IPS DF 19.7 (cell line): ENCODE data around the gene DNAAF3.
"Not testable (repeated sequence)": the region's sequence is repeated elsewhere in the genome, so short reads cannot be mapped to it uniquely, and the experiment has no call there.

Experiments used
- DNase-seq: peaks from one replicate; pipeline ENCODE4 v3.0.0-alpha.2; 2013; ENCODE audit warnings: low read depth, low spot score

DNAAF3 gene

DNA sequence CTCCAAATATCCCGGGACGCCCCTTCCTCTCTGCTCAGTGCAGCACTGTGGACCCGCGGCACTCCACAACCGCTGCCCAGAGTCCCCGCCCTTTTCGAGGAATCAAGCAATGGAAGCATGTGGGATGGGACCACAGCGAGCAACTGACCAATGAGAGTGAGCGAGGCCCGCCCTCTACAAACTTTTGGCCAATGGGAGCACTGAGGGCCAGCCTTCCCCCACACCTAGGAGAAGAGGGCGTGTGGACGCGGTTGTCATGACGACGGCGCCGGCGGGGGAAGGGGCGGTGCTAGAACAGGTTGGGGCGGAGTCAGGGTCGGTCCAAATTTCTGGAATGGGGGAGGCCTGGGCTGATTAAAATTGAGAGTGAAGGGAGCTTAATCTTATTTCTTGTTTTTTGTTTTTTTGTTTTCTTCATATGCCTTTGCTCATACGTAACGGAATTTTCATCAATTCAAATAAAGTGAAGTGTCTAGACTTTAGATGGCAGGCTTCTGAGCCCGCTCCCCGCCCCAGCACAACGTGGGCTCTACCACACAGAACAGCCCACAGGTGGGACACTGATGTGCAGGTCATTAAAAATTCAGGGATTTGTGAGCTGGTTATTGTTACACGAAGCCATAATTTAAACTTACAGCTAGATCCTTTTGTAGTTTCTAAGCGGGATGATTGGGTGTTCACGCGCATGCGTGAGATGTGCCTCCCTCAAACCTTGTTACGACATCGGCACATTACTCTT, at the start of gene DNAAF3:
TSS of gene DNAAF3 (minus strand) at position 84 of the 739 bp plus-strand sequence. CDS start 200 bp downstream, outside the sequence.
- DNase-seq, result peak; percentile 94

DNA sequence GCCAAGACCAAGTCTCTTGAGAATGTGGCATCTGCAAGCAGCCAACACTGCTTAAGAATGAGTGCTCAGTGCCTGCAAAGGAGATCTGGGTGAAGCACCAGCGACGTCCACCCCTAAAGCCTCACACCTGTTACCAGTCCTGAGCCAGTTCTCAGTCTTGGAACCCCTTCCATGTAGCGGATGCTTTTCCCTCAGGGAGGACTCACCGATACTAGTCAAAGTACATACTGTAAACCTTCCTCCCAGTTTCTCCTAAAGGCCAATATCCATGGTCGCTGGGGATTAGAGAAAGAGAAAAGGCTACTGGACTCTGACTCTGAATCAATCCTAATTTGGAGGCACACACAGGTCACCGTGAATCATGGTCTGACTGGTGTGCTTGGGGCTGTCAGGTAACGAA, 47.1 kb upstream of the DNAAF3 start:
- no peak for DNase-seq

DNA sequence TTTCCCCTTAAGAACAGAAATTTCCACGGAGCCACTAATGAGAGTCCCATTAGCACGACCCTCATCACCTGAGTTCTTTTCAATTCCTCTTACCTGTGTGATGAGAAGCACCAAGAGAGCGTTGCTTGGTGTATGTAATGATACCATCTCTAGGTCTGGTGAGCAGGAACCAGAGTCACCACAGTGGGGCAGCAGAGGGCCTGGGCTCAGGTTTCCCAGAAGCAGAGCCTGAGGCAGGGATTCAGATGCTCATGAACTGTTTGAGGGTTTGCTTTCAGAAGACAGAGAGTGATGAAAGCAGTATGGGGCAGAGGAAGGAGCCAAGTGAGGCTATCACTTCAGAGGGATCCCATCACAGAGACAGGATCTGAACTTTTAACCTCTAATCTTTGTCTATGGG, 46.0 kb upstream of the DNAAF3 start:
- no peak for DNase-seq

DNA sequence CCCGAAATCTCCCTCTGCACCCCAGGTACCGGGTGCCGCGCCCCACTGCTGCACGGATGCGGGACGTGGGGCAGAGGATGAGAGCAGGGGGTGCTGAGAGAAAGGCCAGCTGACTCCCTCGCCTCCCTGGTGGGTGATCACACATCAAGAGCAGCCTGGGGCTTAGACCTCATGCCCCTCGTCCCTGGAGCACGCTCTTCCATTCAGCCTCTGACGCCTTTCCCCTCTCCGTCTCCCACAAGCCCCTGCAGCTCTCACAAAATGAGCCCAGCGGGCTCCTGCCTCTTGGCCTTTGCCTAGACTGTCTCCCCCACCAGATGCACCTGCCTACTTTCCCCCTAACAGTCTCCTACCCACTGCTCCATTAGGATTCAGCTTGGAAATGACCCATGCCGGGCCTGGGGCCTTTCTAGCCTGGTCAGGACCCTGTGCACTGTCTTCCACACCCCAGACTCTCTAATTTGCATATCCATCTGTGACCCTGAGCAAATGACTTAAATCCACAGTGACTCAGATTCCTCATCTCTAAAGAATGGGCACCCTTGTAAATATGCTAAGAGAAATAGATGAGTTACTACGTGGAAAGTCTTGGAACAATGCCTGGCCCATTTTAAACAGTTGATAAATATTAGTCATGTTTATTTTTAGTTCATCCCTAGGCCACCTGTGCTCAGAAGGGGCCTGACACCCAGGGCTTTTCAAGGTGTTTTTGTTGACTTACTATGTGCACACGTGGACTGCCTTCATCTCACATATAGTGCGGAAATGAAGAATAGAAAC, 43.5 kb upstream of the DNAAF3 start:
- no peak for DNase-seq

DNA sequence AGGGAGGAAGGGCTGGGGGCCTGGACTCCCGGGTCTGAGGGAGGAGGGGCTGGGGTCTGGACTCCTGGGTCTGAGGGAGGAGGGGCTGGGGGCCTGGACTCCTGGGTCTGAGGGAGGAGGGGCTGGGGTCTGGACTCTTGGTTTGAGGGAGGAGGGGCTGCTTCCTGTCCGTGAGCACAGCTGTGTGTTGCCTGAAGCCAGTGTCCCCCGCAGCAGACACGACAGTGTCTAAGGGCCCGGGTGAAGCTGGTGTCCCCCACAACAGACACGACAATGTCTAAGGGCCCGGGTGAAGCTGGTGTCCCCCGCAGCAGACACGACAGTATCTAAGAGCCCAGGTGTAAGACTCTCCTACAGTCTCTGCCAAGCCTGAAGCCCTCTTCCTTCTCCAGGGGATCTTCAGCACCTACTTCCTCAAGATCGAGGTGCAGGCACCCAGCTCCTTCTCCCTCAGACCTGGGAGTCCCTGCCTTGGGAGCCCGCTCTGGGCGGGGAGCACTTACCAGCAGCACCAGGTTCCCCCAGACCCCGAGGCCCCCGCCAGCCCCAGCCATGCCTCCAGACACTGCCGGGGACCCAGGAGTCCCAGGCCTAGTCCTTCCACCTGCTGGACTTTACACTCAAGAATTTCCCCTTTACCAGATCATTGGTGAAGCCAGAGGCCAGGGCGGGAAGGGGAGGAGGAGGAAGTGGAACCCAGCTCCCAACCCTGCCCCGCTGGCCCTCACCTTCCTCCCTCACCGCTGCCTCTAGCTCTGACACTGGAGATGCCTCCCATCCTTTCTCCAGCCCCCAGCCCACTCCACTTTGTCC, 42.7 kb upstream of the DNAAF3 start, which contains the start of gene PTPRH:
TSS of gene PTPRH (minus strand) at position 622 of the 813 bp plus-strand sequence. CDS start at position 554, 68 bp downstream.
- DNase-seq, result no peak

DNA sequence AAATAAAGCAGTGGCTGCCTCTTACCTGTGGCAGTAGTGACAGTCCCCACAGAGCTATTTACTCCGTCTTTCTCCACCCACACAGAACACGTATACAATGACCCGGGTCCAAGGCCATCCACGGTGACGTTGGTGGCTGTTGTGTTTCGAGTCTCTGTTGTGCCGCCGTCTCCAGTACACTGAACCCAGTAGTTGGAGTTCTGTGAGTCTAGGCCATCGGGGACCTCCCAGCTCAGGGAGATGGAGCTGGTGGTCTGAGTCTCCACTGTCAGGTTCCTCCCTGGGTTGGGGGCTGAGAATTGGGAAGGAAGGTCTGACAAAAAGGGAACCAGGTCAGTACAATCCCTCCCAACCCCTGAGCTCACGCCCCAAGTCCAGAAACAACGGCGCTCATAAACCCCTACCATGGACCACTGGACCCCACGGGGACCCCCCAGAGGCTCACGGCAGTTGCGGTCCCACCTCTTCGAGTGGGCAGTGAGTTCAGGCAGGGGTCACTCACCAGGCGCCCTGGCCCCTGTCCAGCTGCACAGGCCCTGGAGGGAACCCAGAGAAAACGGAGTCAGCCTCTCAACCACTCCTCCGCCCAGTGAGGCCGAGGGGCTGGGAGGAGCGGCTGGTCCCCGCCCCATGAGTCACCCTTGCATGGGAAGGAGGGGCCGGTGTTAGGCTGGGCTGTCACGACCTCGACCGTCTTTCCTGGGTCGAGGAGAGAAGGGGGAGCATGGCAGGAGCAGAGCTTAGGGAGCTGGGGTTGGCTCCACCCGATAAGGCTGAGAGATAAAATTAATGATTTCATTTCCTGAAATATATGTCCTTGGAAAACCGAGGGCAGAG, 40.5 kb upstream of the DNAAF3 start:
- DNase-seq, result no peak

DNA sequence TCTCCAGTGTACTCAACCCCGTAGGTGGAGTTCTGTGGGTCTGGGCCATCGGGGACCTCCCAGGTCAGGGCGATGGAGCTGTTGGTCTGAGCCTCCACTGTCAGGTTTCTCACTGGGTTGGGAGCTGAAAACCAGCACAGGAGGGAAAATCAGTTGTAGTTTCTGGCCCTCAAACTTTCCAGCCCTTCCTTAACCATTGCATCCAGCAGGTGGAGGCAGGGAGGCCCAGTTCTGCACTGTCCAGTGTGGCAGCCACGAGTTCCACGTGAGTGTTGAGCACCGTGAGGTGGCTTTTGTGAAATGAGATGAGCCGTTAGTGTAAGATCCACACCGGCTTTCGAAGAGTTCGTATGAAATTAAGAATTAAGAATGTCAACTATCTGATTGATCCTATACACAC, 35.8 kb upstream of the DNAAF3 start:
- not testable (repeated sequence) for DNase-seq

DNA sequence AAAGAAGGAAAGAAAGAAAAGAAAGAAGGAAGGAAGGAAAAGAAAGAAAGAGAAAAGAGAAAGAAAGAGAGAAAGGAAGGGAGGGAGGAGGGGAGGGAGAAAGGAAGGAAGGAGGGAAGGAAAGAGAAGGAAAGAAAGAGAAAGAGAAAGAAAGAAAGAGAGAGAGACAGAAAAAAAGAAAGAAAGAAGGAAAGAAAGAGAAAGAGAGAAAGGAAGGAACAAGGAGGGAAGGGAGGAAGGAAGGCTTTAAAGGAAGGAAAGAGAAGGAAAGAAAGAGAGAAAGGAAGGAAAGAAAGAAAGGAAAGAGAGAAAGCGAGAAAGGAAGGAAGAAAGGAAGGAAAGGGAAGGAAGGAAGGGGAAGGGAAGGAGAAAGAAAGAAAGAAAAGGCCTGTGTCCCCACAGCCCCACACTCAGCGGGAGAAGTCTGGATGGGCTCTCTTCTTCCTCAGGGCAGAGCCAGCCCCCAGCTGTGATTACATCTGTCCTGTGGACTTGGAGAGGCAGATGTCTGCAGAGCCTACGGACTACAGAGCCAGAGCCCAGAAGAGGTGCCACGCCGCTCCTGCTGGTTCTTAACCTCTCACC, 33.3 kb upstream of the DNAAF3 start:
- no peak for DNase-seq

DNA sequence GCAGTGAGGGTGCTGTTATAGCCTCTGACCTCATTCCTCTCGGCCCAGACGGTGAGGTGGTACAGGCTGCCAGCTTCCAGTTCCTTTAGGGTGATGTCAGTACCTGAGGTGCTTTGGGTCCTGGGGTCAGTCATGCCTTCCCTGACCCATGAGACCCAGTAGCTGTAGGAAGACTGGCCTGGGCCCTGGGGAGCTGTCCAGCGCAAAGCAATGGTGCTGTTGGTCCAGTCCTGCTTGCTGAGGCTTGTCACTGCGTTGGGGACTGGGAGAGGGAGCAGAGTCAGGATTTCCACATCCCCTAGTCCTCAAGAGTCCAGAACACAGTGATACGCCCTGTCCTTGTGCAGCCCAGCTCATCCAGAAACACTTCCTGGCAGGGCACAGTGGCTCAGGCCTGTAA, 32.2 kb upstream of the DNAAF3 start:
- DNase-seq, result no peak

DNA sequence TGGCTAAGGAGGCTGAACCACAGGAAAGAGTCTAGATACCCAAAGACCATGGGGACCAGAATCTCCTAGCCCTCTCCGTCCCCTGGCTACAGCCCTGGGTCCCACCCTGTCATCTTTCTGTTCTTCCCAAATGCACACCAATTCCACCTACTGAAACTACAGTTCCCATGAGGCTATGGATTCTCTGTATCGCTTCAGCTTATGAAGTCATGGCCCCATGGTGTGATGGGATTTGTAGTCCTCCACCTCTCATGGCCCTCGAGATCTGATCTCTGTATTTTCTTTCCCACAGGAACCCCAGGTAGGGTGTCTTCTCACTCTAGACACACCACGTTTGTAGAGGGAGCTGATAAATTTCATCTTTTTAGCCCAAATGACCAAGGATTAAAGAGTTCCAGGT, 31.1 kb upstream of the DNAAF3 start:
- DNase-seq, result no peak

DNA sequence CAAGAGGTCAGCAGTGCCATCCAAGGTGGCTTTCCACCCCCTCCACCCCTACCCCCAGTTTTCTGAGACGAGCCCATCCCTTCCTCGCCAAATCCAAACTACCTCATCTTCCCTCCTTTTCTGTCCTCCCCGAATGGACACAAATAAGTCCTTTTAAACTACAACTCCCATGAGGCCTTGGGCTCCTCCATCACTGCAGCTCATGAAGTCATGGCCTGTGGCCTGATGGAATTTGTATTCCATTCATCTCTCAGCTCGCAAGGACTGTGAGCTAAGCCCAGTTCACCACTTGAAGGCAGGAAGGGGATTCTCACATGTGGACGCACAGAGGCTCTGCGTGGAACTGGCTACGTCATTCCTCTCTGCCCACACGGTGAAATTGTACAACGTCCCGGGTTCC, 30.4 kb upstream of the DNAAF3 start:
- no peak for DNase-seq

DNA sequence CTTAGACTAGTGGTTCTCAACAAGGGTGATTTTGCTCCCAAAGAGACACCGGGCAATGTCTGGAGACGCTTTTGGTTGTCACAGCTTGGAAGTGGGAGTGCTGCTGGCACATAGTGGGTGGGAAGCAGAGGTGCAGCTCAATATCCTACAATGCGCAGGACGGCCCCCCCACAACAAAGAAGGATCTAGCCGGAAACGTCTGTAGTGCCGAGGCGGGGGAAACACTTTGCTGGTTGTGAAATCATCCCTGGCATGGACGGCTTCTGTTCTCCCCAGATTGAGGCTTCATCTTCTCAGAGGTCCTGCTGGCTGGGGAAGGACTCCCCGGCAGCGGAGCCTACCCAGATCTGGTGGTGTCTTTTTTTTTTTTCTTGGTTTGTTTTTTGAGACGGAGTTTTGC, 27.1 kb upstream of the DNAAF3 start:
- DNase-seq, result no peak

DNA sequence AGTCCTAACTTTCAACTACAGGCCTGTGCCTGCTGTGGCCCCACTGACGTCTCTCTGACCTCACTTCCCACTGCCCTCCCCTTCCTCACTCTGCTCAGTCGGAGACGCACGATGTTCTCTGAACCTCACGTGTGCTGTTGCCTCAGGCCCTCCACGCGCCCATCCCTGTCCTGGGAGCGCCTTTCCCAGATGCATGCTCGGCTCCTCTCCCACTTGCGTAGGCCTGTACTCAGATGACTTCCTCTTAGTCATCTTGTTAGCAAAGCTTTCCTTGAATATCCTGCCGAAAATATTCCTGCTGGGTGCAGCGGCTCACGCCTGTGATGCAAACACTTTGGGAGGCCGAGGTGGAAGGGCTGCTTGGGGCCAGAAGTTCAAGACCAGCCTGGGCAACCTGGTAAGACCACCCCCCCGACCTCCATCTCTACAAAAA, 23.0 kb upstream of the DNAAF3 start:
- DNase-seq, result no peak

DNA sequence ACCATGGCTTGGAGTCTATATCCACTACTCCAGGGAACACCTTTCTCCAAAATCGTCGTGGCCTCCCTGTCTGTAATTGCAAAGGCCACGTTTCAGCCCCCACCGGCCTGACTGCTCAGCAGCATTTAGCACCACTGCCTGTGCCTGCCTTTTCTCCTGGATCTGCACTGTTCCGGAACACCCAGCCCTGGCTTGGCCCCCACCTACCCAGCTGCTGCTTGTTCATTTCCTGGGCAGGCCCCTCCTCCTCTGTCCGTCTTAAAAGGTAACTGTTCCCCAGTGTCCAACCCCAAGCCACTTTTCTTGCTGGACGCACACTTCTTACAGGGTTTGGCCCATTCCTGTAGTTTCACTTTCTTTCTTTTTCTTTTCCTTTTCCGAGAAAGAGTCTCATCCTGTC, 22.2 kb upstream of the DNAAF3 start:
- DNase-seq, result no peak

DNA sequence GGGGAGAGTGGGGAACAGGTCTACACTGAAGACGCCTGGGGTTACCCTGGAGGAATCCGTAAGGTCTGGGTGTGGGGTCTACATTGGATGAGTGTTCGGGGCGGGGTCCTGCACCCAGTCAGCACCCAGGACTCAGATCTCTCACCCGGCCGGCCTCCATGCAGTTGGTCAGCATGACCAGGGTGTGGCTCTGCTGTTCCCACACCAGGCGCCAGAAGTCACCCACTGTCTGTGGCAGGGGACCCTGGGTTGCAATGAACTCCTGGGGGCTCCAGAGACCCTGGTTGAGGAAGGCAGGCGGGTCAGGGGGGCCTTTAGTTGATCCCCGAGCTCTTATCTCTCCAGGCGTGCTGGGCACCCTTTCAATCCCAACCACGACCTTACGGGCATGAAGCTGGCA, 19.7 kb upstream of the DNAAF3 start:
- DNase-seq, result no peak

DNA sequence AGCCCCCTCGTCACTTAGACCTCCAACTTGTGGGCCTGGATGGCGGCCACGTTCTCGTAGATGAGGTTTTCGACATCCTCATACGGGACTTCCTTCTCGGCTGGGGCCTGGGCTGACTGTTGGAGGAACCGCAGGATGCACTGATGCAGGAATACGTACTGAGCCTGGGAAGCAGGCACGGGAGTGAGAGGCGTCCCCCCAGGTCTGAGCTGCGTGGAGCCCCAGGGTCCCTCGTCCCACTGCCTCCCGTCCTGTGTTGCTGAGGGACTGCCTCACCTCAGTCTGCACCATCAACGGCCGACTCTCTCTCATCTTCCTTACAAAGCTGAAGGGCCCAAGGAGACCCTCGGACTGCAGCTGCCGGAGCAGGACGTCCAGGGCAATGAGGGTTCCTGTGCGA, 15.3 kb upstream of the DNAAF3 start:
- no peak for DNase-seq

DNA sequence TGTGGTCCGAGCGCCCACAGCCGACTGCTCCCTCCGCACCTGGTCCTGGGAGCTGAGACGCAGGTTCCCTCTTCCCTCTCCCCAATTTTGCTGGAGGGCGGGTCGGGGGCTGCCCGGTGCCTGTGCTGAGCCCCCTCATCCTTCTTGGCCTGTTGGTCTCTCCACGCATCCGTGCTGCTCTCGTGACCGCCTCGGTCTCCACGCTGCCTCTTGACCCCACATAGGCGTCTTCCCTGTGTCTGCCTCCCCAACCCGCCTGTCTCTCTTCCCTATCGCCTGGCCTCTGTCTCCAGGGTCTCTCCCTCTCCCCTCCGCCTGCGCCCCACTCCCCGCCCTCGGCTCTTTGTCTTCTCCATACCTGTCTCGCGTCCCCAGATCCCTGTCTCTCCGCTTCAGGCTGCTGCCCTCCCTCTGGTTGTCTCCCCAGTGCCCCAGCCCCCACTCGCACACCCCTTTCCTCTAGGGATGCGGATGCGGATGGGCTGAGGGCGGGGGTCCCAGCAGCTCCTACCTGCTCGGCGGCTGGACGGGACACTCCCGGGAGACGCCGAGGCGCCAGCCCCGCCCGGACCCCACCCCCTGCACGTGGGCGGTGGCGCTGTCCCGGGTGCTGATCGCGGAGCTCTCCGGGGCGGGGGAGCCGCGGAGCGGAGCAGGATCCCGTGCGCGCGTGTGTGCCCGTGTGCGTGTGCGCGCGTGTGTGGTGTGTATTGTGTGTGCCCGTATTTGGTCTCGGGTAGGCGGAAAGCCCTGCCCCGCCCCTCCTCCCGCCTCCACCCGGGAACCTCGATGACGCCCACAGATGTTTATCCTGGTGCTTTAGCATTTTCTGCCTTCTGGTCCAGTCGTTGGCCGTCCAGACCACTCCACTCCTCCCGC, 13.4 kb upstream of the DNAAF3 start, which contains the start of gene SYT5:
TSS of gene SYT5 (minus strand) at position 684 of the 879 bp plus-strand sequence. CDS start 1,248 bp downstream, outside the sequence.
- no peak for DNase-seq

DNA sequence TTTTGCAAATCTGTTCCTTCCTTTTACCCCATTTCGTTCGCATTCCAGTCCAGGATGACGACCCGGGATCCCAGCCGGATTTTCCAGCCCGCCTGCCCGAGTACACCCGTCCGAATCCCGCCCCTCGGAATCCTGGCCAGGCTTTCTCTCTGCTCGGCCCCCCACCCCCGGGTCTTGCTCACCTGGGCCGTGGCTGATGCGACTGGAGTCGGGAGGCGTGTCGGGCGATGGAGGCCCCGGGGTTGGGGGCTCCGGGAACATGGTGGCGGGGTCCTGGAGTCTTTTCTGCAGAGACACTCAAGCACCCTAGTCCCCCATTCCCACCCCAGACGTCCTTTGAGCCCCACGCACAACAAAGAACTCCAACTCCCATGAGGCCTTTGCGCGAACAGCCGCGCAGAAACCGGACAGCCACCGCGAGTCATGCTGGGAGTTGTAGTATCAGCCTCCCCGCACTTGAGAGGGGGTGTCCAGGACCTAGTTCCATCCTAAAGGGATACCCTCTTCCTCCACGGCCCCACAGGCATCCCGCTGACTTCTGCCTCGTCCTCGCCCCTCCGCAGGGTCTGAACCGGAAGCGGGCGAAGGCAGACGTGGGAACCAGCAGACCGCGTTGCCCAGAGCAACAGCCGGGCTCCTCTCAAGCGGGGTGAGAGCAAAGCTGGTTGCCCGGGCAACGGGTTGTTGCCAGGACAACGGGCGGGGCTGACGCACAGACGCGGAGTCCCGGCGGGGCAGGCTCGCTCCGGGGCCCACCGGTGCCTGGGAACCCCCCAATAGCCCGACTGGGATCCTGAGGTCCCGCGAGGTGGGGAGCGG, 12.6 kb upstream of the DNAAF3 start:
- no peak for DNase-seq

DNA sequence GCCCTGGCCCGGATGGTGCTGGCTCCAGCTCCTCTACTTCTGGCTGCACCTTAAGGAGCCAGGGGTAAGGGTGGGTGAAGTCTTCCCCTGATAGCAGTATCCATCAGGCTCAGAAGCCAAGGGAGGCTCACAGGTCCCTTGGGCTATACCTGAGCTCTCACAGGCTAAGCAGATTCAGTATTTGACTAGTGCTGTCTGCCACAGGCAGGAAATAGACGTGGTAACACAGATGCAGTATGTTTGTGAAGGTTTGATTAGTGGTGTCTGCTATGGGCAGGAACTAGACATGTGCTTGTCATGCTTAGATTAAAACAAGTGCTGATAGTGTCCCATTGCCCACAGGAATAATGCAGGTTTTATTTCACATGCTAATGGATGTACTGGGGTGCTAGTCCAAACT, 9.7 kb upstream of the DNAAF3 start:
- DNase-seq, result no peak
